Astrocyte of the spinal cord (primary cell): ENCODE results near the gene FXYD7.
"Not testable (repeated sequence)": the region's sequence is repeated elsewhere in the genome, so short reads cannot be mapped to it uniquely, and the experiment has no call there.

Experiments used
- DNase-seq: peaks from one replicate; pipeline ENCODE4 v3.0.0; 2011; ENCODE audit warnings: low read depth, low spot score
- H3K4me3 ChIP-seq: 2 replicates; pipeline ENCODE4 v1.5.1; 2011; ENCODE audit warnings: low read depth, mild to moderate bottlenecking, low read length, moderate library complexity
- CTCF ChIP-seq: IDR thresholded peaks from 2 replicates; pipeline ENCODE4 v1.5.1; 2012; ENCODE audit warnings: low read depth, mild to moderate bottlenecking, low read length, inconsistent platforms
- in situ Hi-C: cut with HindIII; loops from 2 replicates; pipeline ENCODE4 v1.10.0; 2017; ENCODE audit warnings: low sequenced_read_pairs

FXYD7 gene

GRCh38 chr19:35146746-35147459, 3.8 kb downstream of the FXYD7 start:
- no peak for DNase-seq
- no peak overlapping the region for H3K4me3 ChIP-seq
- TF ChIP-seq CTCF, result no peak
- in situ Hi-C loops, result no loop called here

- TF ChIP-seq CTCF, result no peak
- in situ Hi-C loops, result no loop called here
- no peak overlapping the region for H3K4me3 ChIP-seq
- DNase-seq, result no peak
Observed at GRCh38 chr19:35149463-35149862, 6.4 kb downstream of the FXYD7 start.

- in situ Hi-C loops, result no loop called here
- H3K4me3 ChIP-seq, result no peak overlapping the region
- DNase-seq, result no peak
- no peak for TF ChIP-seq CTCF
Observed at GRCh38 chr19:35150445-35150844, 7.4 kb downstream of the FXYD7 start.

- in situ Hi-C loops, result no loop called here
- DNase-seq, result no peak
- no peak for TF ChIP-seq CTCF
- H3K4me3 ChIP-seq, result no peak overlapping the region
Observed at GRCh38 chr19:35151273-35152065, 8.4 kb downstream of the FXYD7 start.

GRCh38 chr19:35153129-35153522, 10.1 kb downstream of the FXYD7 start:
- DNase-seq, H3K4me3 ChIP-seq, in situ Hi-C loops: not testable (repeated sequence)

GRCh38 chr19:35153701-35154524, 10.9 kb downstream of the FXYD7 start:
- DNase-seq, result no peak
- in situ Hi-C loops, result no loop called here
- peak overlapping the region; percentile 78 for H3K4me3 ChIP-seq
- TF ChIP-seq CTCF, result peak; percentile 75
